ENCODE data around the gene NTM.
"Not testable (repeated sequence)": the region's sequence is repeated elsewhere in the genome, so short reads cannot be mapped to it uniquely, and the experiment has no call there.

NTM gene

DNA sequence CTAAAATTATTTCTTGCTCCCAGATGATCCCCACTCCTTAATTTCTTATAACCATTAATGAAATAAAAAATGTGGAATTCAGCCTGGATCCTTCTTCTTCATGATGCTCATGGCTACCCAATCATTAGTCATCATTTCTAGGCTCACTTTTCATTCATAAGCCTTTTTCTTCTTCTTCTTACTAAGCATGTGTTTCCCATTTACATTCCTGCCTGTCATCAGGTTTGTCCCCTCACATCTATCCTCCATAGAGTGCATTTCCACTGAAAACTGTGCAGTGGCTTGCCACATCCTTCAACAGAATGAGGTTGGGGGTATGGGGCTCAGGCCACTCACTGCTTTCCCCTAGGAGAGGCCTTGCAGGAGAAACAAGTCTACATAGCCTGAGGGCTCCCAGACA, 35.8 kb upstream of the NTM start:
- TF ChIP-seq, protein P1, sequence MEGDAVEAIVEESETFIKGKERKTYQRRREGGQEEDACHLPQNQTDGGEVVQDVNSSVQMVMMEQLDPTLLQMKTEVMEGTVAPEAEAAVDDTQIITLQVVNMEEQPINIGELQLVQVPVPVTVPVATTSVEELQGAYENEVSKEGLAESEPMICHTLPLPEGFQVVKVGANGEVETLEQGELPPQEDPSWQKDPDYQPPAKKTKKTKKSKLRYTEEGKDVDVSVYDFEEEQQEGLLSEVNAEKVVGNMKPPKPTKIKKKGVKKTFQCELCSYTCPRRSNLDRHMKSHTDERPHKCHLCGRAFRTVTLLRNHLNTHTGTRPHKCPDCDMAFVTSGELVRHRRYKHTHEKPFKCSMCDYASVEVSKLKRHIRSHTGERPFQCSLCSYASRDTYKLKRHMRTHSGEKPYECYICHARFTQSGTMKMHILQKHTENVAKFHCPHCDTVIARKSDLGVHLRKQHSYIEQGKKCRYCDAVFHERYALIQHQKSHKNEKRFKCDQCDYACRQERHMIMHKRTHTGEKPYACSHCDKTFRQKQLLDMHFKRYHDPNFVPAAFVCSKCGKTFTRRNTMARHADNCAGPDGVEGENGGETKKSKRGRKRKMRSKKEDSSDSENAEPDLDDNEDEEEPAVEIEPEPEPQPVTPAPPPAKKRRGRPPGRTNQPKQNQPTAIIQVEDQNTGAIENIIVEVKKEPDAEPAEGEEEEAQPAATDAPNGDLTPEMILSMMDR (IDR thresholded peaks at IDR 0.05; ENCODE audit: low read depth, low read length) = no peak
- no peak overlapping the region for H3K4me3 ChIP-seq (ENCODE audit: low read depth, low read length)

DNA sequence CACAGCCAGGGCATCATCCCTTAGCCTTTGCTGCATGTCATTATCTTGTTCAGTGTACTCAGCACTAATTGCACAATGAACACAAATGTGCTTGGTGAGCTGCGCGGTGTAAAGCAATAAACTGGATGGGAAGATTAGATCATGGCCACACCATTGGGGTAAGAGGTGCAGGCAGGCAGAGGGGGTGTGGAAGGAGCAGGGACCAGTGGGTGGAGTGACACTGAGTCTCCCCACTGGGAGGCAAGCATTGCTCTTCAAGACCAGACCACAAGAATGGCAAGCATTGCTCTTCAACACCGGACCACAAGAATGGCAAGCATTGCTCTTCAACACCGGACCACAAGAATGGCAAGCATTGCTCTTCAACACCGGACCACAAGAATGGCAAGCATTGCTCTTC, 28.5 kb upstream of the NTM start:
- H3K4me3 ChIP-seq (ENCODE audit: low read depth, low read length) = not testable (repeated sequence)

DNA sequence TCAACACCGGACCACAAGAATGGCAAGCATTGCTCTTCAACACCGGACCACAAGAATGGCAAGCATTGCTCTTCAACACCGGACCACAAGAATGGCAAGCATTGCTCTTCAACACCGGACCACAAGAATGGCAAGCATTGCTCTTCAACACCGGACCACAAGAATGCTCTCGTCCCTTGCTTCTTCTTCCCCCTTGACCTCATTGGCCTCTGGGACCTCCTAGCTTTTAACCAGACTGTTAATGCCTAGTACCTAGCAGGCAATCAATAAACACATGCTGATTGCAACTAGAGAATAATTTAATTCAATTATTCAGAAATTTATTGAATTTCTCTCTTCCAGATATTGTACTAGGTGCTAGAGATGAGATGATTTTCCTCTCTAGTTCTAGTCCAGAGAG, 28.0 kb upstream of the NTM start:
- H3K4me3 ChIP-seq (ENCODE audit: low read depth, low read length) = not testable (repeated sequence)

DNA sequence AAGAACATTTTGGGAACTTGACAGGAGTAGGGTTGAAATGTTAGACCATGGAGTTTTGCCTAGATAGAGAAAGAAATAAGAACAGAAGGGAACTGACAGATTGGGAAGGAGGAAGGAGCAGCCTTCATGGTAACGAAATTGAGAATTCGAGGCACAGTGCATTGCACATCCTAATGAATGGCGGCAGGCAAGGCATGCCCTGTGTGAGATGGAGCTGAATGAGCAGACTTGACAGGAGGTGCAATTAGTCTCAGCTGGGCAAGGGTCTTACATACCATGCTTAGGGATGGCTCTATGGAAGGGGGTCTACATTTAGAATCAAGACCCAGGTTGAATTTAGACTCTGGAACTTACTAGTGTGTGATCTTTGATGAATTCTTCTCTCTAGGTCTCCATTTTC, 25.0 kb upstream of the NTM start:
- H3K4me3 ChIP-seq (ENCODE audit: low read depth, low read length) = no peak overlapping the region

DNA sequence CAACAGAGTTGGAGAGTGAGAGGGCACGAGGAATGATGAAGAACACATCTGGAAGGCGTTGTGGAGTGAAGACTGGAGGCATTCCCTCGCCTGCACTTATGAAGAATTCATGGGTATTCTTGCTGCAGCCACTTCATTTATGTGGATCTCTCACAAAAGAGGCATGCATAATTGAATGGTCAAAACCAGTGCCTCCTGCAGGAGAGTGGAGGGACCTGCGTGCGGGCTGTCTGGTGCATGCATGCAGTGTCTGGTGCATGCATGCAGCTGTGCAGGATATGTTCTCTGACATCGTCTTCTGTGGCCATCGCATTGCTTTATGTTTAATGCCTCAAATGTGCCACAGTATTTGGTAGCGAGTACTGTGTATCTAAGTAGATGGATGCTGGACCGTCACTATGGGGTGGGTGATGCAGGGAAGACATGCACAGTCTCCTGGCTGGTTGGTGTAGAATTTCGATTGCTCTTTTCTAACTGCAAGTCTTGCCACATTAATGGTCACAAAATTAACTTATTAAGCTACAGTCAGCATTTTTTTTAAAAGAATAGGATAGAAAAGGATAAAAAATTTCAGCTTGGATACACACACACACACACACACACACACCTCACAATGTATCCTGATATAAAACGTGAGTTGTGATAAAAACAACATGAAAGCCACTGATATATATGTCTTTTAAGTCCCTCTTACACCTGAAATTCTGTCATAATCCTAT, 20.9 kb upstream of the NTM start:
- TF ChIP-seq, protein P1 (IDR thresholded peaks at IDR 0.05; ENCODE audit: low read depth, low read length) = no peak
- no peak overlapping the region for H3K4me3 ChIP-seq (ENCODE audit: low read depth, low read length)

More for the DNA sequence above, 25.0 kb upstream of the NTM start:
- TF ChIP-seq, protein P1 (IDR thresholded peaks at IDR 0.05; ENCODE audit: low read depth, low read length) = no peak

DNA sequence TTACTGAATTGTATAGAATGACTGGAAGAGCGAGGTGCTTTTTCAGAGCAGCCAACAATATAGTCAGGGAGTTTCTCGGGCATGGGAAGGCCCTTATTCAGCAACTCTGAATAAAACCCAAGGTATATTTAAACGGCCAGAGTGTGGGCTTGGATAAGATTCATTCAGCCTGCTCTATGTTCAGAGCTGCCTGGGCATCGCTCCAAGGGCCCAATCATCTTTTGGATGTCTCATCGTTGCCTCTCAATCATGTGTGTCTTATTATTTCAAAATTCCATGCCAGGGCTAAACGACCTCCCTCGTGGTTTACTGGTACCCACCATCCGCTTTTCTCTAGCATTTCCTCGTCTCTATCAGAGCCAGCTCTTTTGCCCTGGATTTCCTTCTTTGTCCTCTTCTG, 19.5 kb upstream of the NTM start:
- H3K4me3 ChIP-seq (ENCODE audit: low read depth, low read length) = no peak overlapping the region
- TF ChIP-seq, protein P1 (IDR thresholded peaks at IDR 0.05; ENCODE audit: low read depth, low read length) = no peak

DNA sequence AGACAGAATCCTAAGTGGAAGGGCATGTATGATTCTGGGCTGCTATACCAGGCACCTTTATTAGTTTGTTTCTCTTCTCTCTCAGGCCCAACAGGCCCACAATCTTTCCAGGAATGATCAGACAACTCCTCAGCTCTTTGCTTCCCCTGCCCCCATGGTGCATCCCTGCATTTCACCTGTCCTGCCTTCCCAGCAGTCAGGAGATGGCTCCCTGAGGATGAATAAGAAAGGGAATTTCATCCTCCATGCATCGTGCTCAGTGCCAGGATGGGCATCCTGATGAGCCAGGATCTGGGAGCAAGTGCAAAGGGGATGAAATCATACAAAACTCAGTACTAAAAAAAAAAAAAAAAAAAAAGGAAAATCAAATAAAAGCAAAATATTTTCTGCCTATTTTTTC, 18.6 kb upstream of the NTM start:
- no peak overlapping the region for H3K4me3 ChIP-seq (ENCODE audit: low read depth, low read length)
- TF ChIP-seq, protein P1 (IDR thresholded peaks at IDR 0.05; ENCODE audit: low read depth, low read length) = no peak

DNA sequence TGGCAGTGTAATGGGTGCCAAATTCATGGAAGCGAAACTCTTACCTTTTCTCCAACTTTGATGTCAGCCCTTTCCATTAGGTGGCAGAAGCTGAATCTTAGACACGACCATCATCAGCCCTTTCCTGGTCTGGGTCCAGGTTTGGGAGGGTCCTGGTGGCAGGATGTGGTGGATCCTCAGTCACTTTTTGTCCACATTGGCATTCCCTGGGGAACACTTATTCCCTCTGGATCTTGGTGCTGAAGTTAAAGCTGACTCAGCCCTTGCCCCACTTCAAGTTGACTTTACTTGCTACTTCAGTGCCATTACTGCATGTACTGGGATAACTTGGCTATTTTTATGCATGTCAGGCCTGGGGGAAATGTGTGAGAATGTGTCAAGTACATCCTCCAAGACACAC, 16.6 kb upstream of the NTM start:
- no peak overlapping the region for H3K4me3 ChIP-seq (ENCODE audit: low read depth, low read length)
- TF ChIP-seq, protein P1 (IDR thresholded peaks at IDR 0.05; ENCODE audit: low read depth, low read length) = no peak
